SK-N-MC (cell line): ENCODE results near the gene HLA-DQB1.
"Not testable (repeated sequence)": the region's sequence is repeated elsewhere in the genome, so short reads cannot be mapped to it uniquely, and the experiment has no call there.

Experiments
- DNase-seq: peaks from one replicate; pipeline ENCODE4 v3.0.0-alpha.2; 2011; ENCODE audit warnings: low read depth, low spot score
- H3K27ac ChIP-seq: fragments of 200-600 bp; sonication (generic); 2 replicates; pipeline ENCODE4 v1.5.1; 2016; ENCODE audit warnings: mixed run types
- H3K36me3 ChIP-seq: fragments of 200-600 bp; sonication (generic); 2 replicates; pipeline ENCODE4 v1.6.1; 2017; ENCODE audit warnings: antibody characterized with exemption, low read length, mixed read lengths; ENCODE audit not compliant: insufficient read depth
- H3K4me3 ChIP-seq: fragments of 200-600 bp; sonication (generic); 2 replicates; pipeline ENCODE4 v1.5.1; 2016
- H3K9ac ChIP-seq: fragments of 200-600 bp; sonication (generic); 2 replicates; pipeline ENCODE4 v1.8.0; 2017; ENCODE audit warnings: mixed run types, mixed read lengths; ENCODE audit not compliant: insufficient read length
- H3K9me3 ChIP-seq: fragments of 200-600 bp; sonication (generic); 2 replicates; pipeline ENCODE4 v1.6.1; 2017; ENCODE audit warnings: low read depth, mild to moderate bottlenecking, antibody characterized with exemption, low read length, moderate library complexity, mixed read lengths
- EZH2 ChIP-seq: fragments of 200-600 bp; sonication (generic); IDR thresholded peaks from one replicate; pipeline ENCODE4 v1.6.1; 2017; ENCODE audit warnings: antibody characterized with exemption
- FOXP2 ChIP-seq: optimal IDR thresholded peaks from 2 replicates; pipeline ENCODE3; 2011; ENCODE audit warnings: mild to moderate bottlenecking, moderate library complexity; ENCODE audit not compliant: insufficient read depth; ENCODE audit errors: extremely low read length, control extremely low read depth
- POLR2AphosphoS5 ChIP-seq: IDR thresholded peaks from 2 replicates; pipeline ENCODE4 v1.6.1; 2012; ENCODE audit warnings: mild to moderate bottlenecking, low read depth, low read length, borderline replicate concordance

The HLA-DQB1 gene

GRCh38 chr6:32655203-32655710 is 11.2 kb downstream of the HLA-DQB1 start:
- no peak for DNase-seq
- Histone ChIP-seq H3K9me3 (no peaks in the 10 kb centered on the region), H3K9ac (no peak overlapping the region), H3K36me3 (no peaks in the 10 kb centered on the region), H3K27ac (no peak overlapping the region), H3K4me3 (no peak overlapping the region)
- TF ChIP-seq EZH2 (no peak), FOXP2 (no peak), POLR2AphosphoS5 (no peak)

- Histone ChIP-seq H3K4me3 (no peak overlapping the region), H3K27ac (no peak overlapping the region)
These were observed 21.3 kb downstream of the HLA-DQB1 start for GRCh38 chr6:32645047-32645703.

DNA sequence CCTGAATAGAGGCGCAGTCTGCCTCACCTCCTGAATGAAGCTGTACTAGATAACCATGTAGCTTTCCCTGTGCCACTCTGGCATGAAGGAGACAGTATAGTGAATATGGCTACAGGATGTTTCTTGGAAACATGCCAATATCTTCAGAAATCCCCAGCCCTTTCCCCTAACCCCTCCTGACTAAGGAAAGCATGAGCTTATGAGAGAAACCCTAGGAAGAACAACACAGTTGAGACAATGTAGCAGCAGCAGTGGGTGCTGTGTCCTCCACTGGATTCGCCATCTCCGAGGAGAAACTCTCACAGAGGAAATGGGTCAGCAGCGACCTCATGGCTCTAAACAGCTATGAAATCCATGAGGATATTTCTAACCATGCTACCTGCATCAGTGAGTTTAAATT is 22.6 kb downstream of the HLA-DQB1 start:
- TF ChIP-seq POLR2AphosphoS5 (no peak), FOXP2 (no peak), EZH2 (no peak)
- Histone ChIP-seq H3K36me3 (no peaks in the 10 kb centered on the region), H3K27ac (no peak overlapping the region), H3K4me3 (no peak overlapping the region), H3K9me3 (no peaks in the 10 kb centered on the region), H3K9ac (no peak overlapping the region)
- no peak for DNase-seq

More at GRCh38 chr6:32645047-32645703, 21.3 kb downstream of the HLA-DQB1 start:
- no peak overlapping the region for H3K9ac ChIP-seq
- TF ChIP-seq EZH2 (no peak), POLR2AphosphoS5 (no peak), FOXP2 (no peak)
- no peak for DNase-seq
- H3K9me3 ChIP-seq = no peaks in the 10 kb centered on the region
- no peaks in the 10 kb centered on the region for H3K36me3 ChIP-seq

- Histone ChIP-seq H3K36me3 (no peaks in the 10 kb centered on the region), H3K27ac (no peak overlapping the region), H3K9ac (no peak overlapping the region), H3K4me3 (no peak overlapping the region), H3K9me3 (no peaks in the 10 kb centered on the region)
- TF ChIP-seq FOXP2 (no peak), POLR2AphosphoS5 (no peak), EZH2 (no peak)
- no peak for DNase-seq
These were observed 23.7 kb downstream of the HLA-DQB1 start for GRCh38 chr6:32642720-32643106.

- not testable (repeated sequence) for H3K9me3 ChIP-seq, H3K9ac ChIP-seq, H3K36me3 ChIP-seq, DNase-seq, H3K4me3 ChIP-seq, H3K27ac ChIP-seq
These were observed 24.4 kb downstream of the HLA-DQB1 start for GRCh38 chr6:32641785-32642719.

DNA sequence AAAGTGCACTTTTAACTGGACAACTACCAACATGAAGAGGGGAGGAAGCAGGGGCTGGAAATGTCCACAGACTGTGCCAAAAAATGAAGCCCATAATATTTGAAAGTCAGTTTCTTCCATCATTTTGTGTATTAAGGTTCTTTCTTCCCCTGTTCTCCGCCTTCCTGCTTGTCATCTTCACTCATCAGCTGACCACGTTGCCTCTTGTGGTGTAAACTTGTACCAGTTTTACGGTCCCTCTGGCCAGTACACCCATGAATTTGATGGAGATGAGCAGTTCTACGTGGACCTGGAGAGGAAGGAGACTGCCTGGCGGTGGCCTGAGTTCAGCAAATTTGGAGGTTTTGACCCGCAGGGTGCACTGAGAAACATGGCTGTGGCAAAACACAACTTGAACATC is 25.3 kb downstream of the HLA-DQB1 start:
- Histone ChIP-seq H3K9me3 (no peaks in the 10 kb centered on the region), H3K4me3 (no peak overlapping the region), H3K27ac (no peak overlapping the region), H3K9ac (no peak overlapping the region), H3K36me3 (no peaks in the 10 kb centered on the region)
- no peak for TF ChIP-seq POLR2AphosphoS5
- no peak for TF ChIP-seq EZH2
- TF ChIP-seq FOXP2 = no peak
- DNase-seq = no peak

- no peak for DNase-seq
- Histone ChIP-seq H3K27ac (no peak overlapping the region), H3K4me3 (no peak overlapping the region), H3K9ac (no peak overlapping the region), H3K36me3 (no peaks in the 10 kb centered on the region), H3K9me3 (no peaks in the 10 kb centered on the region)
- TF ChIP-seq POLR2AphosphoS5 = no peak
- no peak for TF ChIP-seq EZH2
- no peak for TF ChIP-seq FOXP2
These were observed 26.7 kb downstream of the HLA-DQB1 start for GRCh38 chr6:32639440-32640394.

DNA sequence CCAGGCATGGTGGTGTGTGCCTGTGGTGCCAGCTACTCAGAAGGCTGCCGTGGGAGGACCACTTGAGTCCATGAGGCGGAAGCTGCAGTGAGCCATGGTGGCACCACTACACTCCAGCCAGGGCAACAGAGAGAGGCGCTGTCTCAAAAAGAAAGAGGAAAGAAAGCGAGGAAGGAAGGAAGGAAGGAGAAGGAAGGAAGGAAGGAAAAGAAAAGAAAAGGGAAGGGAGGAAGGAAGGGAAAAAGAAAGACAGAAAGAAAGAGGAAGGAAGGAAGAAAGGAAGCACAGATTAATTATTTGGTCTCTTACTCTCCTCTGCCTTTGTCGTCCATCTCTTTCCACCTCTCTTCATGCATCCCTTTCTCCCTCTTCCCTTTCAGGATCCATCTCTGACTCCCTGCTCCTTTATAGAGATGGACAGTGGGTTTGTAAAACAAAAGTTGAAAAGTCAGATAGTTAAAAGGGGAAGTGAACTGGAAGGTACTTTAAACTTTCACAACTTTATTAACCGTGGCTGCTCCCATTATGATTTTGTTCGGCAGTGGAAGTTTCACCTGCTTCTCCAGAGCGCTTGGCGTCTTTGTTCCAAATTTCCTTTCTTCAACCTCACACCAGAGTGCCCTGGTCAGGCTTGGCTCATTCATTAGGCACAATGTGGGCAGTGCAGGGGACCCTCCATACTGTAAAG is 27.8 kb downstream of the HLA-DQB1 start:
- TF ChIP-seq POLR2AphosphoS5 (no peak), FOXP2 (no peak), EZH2 (no peak)
- H3K9me3 ChIP-seq = no peaks in the 10 kb centered on the region
- no peak overlapping the region for H3K9ac ChIP-seq
- no peak overlapping the region for H3K27ac ChIP-seq
- DNase-seq = no peak
- no peak overlapping the region for H3K4me3 ChIP-seq
- no peaks in the 10 kb centered on the region for H3K36me3 ChIP-seq
